Mucosa of descending colon (tissue), 3 donors: ENCODE measurements around the gene BRI3. TPM values are rescaled to one million over a fixed set of nuclear protein-coding genes. Genes with fewer than 3 reads are reported as not detected.

Experiments used
- ATAC-seq: fragments of 200-7000 bp; cut with Tn5 transposase; one replicate; pipeline ENCODE4 v1.9.1; 2020; ENCODE audit warnings: mild to moderate bottlenecking, moderate library complexity
- DNase-seq, 3 donors: peaks; one replicate each; pipeline ENCODE4 v3.0.0-alpha.2; 2020
- H3K36me3 ChIP-seq: fragments of 200-600 bp; one replicate; pipeline ENCODE4 v1.8.0; 2021; ENCODE audit warnings: low read depth, mild to moderate bottlenecking
- H3K4me1 ChIP-seq: fragments of 200-600 bp; one replicate; pipeline ENCODE4 v1.8.0; 2021; ENCODE audit warnings: low read depth, mild to moderate bottlenecking
- H3K4me3 ChIP-seq: fragments of 200-600 bp; one replicate; pipeline ENCODE4 v1.8.0; 2021; ENCODE audit warnings: mild to moderate bottlenecking
- H3K9me3 ChIP-seq: fragments of 200-600 bp; one replicate; pipeline ENCODE4 v1.8.0; 2021; ENCODE audit warnings: mild to moderate bottlenecking
- intact Hi-C, 2 donors: fragments of 100-400 bp; cut with DNase I in 1 of 2; cut with micrococcal nuclease in 1 of 2; formaldehyde crosslinking; loops; one replicate each; pipeline versions ENCODE4 v1.11.0 to v1.11.1; 2022; cut with DNase I, micrococcal nuclease
- total RNA-seq, 3 donors: library from RNA; stranded (reverse); fragmentation: NEBNext Ultra II Directional in 2 of 3; extraction: Animal tissue kit (Norgen Biotek cat#: 25700) in 2 of 3; gene quantifications; one replicate each; pipeline versions ENCODE4 v1.2.1 to v1.2.4, GENCODE V29; 2021 to 2023
- TF ChIP-seq, protein P1 (sequence below): fragments of 200-600 bp; IDR thresholded peaks from one replicate; pipeline ENCODE4 v1.8.0; 2022; ENCODE audit warnings: antibody characterized with exemption, mild to moderate bottlenecking
- donor health status: DM: no; HTN: no; CAD: no; lungs with moderate emphysema.
- donor health status: DM: no; HTN: no; CAD: no.
- donor health status: DM: no; HTN: yes; CAD: no.

Gene BRI3
- total RNA-seq, 3 donors from 2014 or later: 186 to 205 (median 202) TPM

- DNase-seq: peak in 2 of 3 donors; percentile 30 to 55
- Histone ChIP-seq H3K9me3 (no peaks in the 10 kb centered on the region), H3K4me3 (peak overlapping the region; percentile 75), H3K4me1 (peaks cover 32% of the 10 kb centered on the region), H3K36me3 (no peaks in the 10 kb centered on the region)
- intact Hi-C loops: no loop called here
- peak; percentile 56 for ATAC-seq
- TF ChIP-seq, protein P1, sequence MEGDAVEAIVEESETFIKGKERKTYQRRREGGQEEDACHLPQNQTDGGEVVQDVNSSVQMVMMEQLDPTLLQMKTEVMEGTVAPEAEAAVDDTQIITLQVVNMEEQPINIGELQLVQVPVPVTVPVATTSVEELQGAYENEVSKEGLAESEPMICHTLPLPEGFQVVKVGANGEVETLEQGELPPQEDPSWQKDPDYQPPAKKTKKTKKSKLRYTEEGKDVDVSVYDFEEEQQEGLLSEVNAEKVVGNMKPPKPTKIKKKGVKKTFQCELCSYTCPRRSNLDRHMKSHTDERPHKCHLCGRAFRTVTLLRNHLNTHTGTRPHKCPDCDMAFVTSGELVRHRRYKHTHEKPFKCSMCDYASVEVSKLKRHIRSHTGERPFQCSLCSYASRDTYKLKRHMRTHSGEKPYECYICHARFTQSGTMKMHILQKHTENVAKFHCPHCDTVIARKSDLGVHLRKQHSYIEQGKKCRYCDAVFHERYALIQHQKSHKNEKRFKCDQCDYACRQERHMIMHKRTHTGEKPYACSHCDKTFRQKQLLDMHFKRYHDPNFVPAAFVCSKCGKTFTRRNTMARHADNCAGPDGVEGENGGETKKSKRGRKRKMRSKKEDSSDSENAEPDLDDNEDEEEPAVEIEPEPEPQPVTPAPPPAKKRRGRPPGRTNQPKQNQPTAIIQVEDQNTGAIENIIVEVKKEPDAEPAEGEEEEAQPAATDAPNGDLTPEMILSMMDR: no peak
These were observed 28.9 kb upstream of the BRI3 start for GRCh38 chr7:98252425-98253054.

- Histone ChIP-seq H3K4me1 (peaks cover 26% of the 10 kb centered on the region), H3K9me3 (no peaks in the 10 kb centered on the region), H3K4me3 (no peak overlapping the region), H3K36me3 (no peaks in the 10 kb centered on the region)
- DNase-seq: no peak
- ATAC-seq: no peak
- intact Hi-C loops: no loop called here
- TF ChIP-seq, protein P1: no peak
These were observed 27.0 kb upstream of the BRI3 start for GRCh38 chr7:98254516-98254915.

GRCh38 chr7:98254951-98255610, 26.4 kb upstream of the BRI3 start:
- Histone ChIP-seq H3K36me3 (no peaks in the 10 kb centered on the region), H3K4me3 (no peak overlapping the region), H3K9me3 (no peaks in the 10 kb centered on the region), H3K4me1 (peaks cover 23% of the 10 kb centered on the region)
- TF ChIP-seq, protein P1: no peak
- no peak for DNase-seq
- intact Hi-C loops: no loop called here
- no peak for ATAC-seq

GRCh38 chr7:98256431-98256830, 25.1 kb upstream of the BRI3 start:
- Histone ChIP-seq H3K9me3 (no peaks in the 10 kb centered on the region), H3K4me1 (peaks cover 11% of the 10 kb centered on the region), H3K4me3 (no peak overlapping the region), H3K36me3 (no peaks in the 10 kb centered on the region)
- DNase-seq (no peak), ATAC-seq (no peak)
- intact Hi-C loops: no loop called here
- TF ChIP-seq, protein P1: no peak

- intact Hi-C loops: no loop called here
- no peaks in the 10 kb centered on the region for H3K9me3 ChIP-seq
- peaks cover 8% of the 10 kb centered on the region for H3K4me1 ChIP-seq
- TF ChIP-seq, protein P1: no peak
- no peaks in the 10 kb centered on the region for H3K36me3 ChIP-seq
- no peak overlapping the region for H3K4me3 ChIP-seq
- no peak for ATAC-seq
- no peak for DNase-seq
These were observed 23.8 kb upstream of the BRI3 start for GRCh38 chr7:98257701-98258100.
